Type B pancreatic cell (in vitro differentiated cells): ENCODE measurements around the gene RASL11A. TPM values are rescaled to one million over a fixed set of nuclear protein-coding genes. Genes with fewer than 3 reads are reported as not detected.
"Not testable (repeated sequence)": the region's sequence is repeated elsewhere in the genome, so short reads cannot be mapped to it uniquely, and the experiment has no call there.

ENCODE experiments used
- DNase-seq: peaks from one replicate; pipeline ENCODE4 v3.0.0; 2021; ENCODE audit warnings: mixed read lengths; ENCODE audit not compliant: unreplicated experiment; ENCODE audit errors: extremely low spot score
- H3K27ac Mint-ChIP-seq: 2 replicates; pipeline ENCODE4 v1.8.0; 2021; ENCODE audit warnings: mild to moderate bottlenecking, mixed read lengths
- H3K27me3 Mint-ChIP-seq: 2 replicates; pipeline ENCODE4 v1.8.0; 2021; ENCODE audit warnings: mixed read lengths
- H3K36me3 Mint-ChIP-seq: 2 replicates; pipeline ENCODE4 v1.8.0; 2021; ENCODE audit warnings: mixed read lengths
- H3K4me1 Mint-ChIP-seq: one replicate; pipeline ENCODE4 v1.8.0; 2021; ENCODE audit warnings: mixed read lengths; ENCODE audit not compliant: unreplicated experiment
- H3K4me3 Mint-ChIP-seq: 2 replicates; pipeline ENCODE4 v1.8.0; 2021; ENCODE audit warnings: mild to moderate bottlenecking, mixed read lengths
- H3K9me3 Mint-ChIP-seq: 2 replicates; pipeline ENCODE4 v1.8.0; 2021; ENCODE audit warnings: mixed read lengths
- CTCF ChIP-seq: fragments of 200-600 bp; sonication (generic); conservative IDR thresholded peaks from 2 replicates; pipeline ENCODE4 v1.5.0; 2021; ENCODE audit warnings: antibody characterized with exemption, mild to moderate bottlenecking
- long read RNA-seq: library from polyadenylated mRNA; unstranded; transcript quantifications from one replicate; pipeline ENCODE4 v2.0.0, GENCODE V29; 2020
- total RNA-seq: library from RNA; stranded (reverse); gene quantifications from 2 replicates; pipeline ENCODE4 v1.2.1, GENCODE V29; 2021; ENCODE audit warnings: low replicate concordance

Gene RASL11A
- total RNA-seq, result 15.9 and 19.0 TPM in 2 replicates
- long read RNA-seq, partial matches to known transcripts, result 0 of 2 reads
- long read RNA-seq, other reads (novel, unspliced or antisense), result 0 of 2 reads

GRCh38 chr13:27270594-27271520, at the start of gene RASL11A:
RASL11A (plus strand) TSS chr13:27270830; CDS start chr13:27270945, 115 bp downstream.
- peak; percentile 84 for DNase-seq
- Mint-ChIP-seq H3K27ac (peak within 1 kb of the TSS; percentile 75), H3K27me3 (peaks cover 45% of the 10 kb centered on the region), H3K36me3 (no peaks in the 10 kb centered on the region), H3K9me3 (no peaks in the 10 kb centered on the region), H3K4me1 (peaks cover 9% of the 10 kb centered on the region), H3K4me3 (peak within 1 kb of the TSS; percentile 94)
- TF ChIP-seq CTCF, result peak; percentile 99

DNA sequence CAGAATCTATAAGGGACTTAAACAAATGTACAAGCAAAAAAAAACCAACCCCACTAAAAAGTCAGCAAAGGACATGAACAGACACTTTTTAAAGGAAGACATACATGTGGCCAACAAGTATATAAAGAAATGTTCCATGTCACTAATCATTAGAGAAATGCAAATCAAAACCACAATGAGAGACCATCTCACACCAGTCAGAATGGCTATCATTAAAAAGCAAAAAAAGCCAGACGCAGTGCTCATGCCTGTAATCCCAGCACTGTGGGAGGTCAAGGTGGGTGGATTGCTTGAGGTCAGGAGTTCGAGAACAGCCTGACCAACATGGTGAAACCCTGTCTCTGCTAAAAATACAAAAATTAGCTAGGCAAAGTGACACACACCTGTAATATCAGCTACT, 48.5 kb upstream of the RASL11A start:
- H3K4me1 Mint-ChIP-seq, DNase-seq, H3K27me3 Mint-ChIP-seq, H3K4me3 Mint-ChIP-seq, H3K36me3 Mint-ChIP-seq, H3K9me3 Mint-ChIP-seq, H3K27ac Mint-ChIP-seq: not testable (repeated sequence)

DNA sequence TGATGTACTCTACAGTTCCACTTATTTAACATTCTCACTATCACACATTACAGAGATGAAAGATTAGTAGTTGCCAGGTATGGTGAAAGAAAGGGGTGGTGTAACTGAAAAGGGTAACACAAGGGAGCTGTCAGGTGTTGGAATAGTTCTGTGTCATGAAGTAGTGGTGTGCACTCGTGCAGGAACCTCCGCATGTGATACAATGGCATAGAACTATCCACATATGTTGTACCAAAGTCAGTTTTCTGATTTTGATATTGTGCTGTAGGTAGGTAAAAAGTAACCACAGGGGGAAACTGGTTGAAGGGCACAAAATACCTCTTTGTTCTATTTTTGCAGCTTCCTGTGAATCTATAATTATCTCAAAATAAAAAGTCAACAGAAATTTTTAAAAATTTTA, 43.6 kb upstream of the RASL11A start:
- H3K4me1 Mint-ChIP-seq, result no peaks in the 10 kb centered on the region
- TF ChIP-seq CTCF, result no peak
- no peaks in the 10 kb centered on the region for H3K27me3 Mint-ChIP-seq
- peaks cover 3% of the 10 kb centered on the region for H3K9me3 Mint-ChIP-seq
- H3K36me3 Mint-ChIP-seq, result peaks cover 2% of the 10 kb centered on the region
- DNase-seq, result no peak
- H3K27ac Mint-ChIP-seq, result no peak overlapping the region
- H3K4me3 Mint-ChIP-seq, result no peak overlapping the region

DNA sequence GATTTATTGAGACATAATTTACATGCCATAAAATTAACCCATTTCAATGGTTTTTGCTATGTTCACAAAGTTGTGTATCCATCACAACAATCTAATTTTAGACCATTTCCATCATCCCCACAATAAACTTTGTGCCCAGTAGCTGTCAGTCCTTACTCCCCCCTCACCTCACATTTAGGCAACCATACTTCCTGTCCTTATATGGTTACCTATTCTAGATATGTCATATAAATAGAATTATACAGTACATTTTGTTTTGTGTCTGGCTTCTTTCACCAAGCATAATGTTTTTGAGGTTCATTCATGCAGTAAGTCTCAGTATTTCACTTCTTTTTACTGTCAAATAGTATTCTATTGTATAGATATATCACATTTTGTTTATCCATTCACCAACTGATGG, 42.5 kb upstream of the RASL11A start:
- Mint-ChIP-seq H3K36me3 (peaks cover 3% of the 10 kb centered on the region), H3K4me1 (no peaks in the 10 kb centered on the region), H3K9me3 (peaks cover 5% of the 10 kb centered on the region), H3K27ac (no peak overlapping the region), H3K4me3 (no peak overlapping the region), H3K27me3 (no peaks in the 10 kb centered on the region)
- DNase-seq, result no peak
- TF ChIP-seq CTCF, result no peak

- H3K9me3 Mint-ChIP-seq, result peaks cover 5% of the 10 kb centered on the region
- no peak for DNase-seq
- H3K4me3 Mint-ChIP-seq, result no peak overlapping the region
- no peak for TF ChIP-seq CTCF
- peaks cover 3% of the 10 kb centered on the region for H3K36me3 Mint-ChIP-seq
- no peaks in the 10 kb centered on the region for H3K27me3 Mint-ChIP-seq
- no peak overlapping the region for H3K27ac Mint-ChIP-seq
- H3K4me1 Mint-ChIP-seq, result no peaks in the 10 kb centered on the region
Observed at GRCh38 chr13:27229642-27230041, 41.0 kb upstream of the RASL11A start.

DNA sequence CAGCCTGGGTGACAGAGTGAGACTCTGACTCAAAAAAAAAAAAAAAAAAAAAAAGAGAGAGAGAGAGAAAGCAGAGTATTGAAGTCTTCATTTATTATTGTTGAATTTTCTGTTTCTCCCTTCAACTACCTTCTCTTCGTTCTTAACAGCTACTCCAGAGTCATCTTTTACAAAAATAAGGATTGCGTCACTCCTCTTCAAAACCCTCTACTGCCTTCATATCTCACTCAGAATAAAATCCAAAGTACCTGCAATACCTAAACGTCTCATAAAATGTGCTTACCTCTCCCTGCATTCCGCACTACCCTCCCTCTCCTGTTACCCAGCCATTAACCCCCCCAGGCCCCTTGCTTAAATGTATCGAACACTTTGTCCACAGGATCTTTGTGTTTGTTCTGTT, 36.7 kb upstream of the RASL11A start:
- H3K36me3 Mint-ChIP-seq, result peaks cover 3% of the 10 kb centered on the region
- H3K27me3 Mint-ChIP-seq, result no peaks in the 10 kb centered on the region
- no peak for TF ChIP-seq CTCF
- H3K4me3 Mint-ChIP-seq, result no peak overlapping the region
- H3K4me1 Mint-ChIP-seq, result no peaks in the 10 kb centered on the region
- H3K9me3 Mint-ChIP-seq, result peaks cover 5% of the 10 kb centered on the region
- no peak overlapping the region for H3K27ac Mint-ChIP-seq
- DNase-seq, result no peak
